EH (cell line): ENCODE results near the gene MMADHC.
"Not testable (repeated sequence)": the region's sequence is repeated elsewhere in the genome, so short reads cannot be mapped to it uniquely, and the experiment has no call there.

Experiments used
- DNase-seq: peaks from one replicate; pipeline ENCODE4 v3.0.0-alpha.2; 2015; ENCODE audit warnings: low read depth

The MMADHC gene

DNA sequence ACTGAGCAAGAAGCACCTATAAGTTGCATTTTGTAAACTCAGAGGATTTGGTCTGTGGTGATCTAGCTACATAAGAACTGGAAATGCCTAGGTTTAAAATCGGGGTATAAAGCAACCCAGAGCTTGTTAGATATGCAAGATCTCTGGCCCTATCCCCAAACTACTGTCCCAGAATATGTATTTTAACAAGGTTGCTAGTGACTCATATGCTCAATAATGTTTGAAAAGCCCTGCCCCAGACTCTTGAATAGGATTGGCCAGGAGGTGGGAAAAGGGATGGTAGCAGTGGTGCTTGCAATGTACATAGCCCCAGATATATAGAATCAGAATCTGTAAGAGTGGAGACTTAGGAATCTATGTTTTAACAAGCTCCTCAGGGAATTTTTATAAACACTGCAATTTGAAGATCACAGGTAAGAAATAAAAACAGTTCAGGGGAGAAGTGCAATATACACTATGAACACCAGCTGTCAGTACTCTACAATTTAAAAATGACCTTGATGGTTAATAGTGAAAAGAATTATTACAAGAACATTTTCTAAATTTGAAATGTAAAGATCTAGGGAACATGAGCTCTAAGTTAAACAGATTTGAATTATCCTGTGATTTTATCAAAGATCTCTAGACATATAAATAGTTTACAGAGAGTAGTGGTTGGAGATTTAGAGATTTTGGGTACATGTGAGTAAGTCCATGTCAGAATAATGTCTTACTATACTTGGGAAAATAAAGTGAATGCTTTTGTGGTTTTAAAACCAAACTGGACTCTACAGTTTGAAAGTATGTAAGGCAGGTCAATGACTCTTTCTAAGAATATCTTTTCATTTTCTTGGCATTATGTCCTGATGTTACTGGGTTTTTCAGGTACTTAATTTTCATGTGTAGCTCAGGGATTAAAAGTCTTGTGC, 7.7 kb upstream of the MMADHC start:
- peak; percentile 65 for DNase-seq

DNA sequence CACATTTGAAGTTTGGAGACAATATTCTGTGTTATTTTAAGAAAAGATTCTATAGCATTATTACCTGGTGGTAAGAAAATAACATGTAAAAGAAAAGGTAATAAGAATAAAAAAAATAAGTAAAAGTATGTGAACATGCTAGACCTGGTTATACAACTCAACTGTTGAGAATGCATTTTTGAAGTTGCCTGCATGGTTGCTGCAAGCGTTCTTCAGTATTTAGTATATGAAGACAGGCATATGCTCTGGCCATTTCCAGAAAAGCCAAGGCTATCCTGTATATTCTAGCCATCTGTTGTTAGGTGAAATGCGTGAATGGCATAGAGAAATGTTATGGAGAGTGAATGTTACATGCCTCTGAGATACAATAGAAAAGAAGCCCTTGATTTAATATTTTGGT, 6.8 kb upstream of the MMADHC start:
- no peak for DNase-seq

DNA sequence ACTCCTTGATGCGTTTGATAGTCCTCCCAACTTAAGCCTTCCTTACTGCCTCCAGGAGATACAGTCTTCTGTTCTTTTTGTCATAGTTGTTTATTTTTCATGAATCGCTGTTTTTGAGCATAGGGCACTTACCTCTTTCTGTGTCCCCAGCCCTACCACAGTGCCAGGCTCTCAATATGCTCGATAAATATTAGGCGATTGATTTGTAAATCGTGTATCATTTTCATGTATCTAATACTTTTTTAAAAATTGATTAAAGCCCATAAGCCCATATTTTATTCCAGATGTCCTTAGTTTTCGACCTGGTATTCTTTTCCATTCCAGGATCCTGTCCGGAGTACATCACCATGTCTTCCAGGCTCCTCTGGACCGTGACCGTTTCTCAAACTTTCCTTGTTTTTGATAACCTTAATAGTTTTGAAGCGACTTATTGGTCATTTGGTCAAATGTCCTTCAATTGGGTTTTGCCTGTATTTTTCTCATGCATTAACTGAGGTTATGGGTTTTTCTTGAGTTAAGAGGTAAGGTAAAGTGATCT, 444 bp upstream of the MMADHC start:
- DNase-seq: no peak

DNA sequence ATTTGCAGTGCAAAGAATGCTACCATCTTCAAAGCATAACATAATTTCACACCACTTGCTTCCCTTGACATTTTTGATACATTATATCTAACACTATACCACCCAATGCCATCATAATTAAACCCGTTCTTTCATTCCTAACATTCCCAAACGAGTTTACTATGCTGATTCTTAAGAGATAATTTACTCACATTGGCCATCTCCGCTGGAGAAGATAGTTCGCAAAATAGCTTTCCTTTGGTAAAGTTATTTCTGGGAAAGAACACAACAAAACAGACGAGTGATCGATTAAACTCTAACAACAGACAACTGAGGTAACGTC, 716 bp downstream of the MMADHC start:
- no peak for DNase-seq

DNA sequence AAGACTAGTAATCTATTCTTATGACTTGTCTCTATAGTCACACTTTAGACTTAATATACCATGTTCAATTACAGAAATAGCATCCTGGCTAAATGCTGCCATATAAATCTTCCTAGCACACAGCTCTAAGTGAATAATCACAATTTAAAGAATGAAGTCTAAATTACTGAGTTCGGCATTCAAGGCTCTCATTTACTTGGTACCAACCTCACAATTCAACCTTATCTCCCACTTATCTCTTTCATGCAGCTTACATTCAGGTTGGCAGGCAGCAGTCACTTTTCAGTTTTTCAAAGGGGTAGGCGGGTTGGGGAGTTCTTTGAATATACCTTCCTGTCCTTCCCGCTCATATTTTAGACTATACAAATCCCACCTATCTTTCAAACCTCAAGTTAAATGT, 1.5 kb downstream of the MMADHC start:
- DNase-seq: no peak

DNA sequence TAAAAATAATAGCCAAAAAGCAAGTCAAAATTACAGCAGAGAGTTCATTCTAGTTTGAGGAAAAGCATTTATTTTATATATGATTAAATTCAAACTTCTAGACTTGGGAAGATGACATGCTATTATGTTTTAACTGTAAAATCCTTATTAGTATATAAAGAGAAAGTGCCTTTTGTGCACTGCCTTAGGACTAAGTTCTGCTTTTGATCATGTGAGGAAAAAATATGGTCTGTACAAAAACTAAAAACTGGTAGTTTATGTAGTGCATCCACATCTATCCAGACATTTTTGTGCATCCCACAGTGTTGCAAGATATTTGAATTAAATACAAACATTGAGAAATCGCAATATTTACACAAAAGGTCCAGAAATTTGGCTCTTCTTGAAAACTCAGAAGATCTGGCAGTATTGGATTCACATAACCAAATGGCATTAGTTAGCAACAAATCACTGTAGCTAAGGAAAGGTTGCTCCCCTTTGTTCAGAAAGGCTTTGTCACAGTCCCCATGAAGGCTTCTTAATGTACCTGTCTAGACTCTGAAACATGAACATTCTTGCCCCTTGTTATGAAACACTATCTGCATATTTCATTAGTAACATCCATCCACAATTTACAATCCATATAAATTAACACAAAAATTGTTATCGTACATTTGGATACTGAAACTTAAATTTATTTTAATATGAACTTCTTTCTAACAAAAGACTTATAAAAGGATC, 2.2 kb downstream of the MMADHC start:
- DNase-seq: no peak

DNA sequence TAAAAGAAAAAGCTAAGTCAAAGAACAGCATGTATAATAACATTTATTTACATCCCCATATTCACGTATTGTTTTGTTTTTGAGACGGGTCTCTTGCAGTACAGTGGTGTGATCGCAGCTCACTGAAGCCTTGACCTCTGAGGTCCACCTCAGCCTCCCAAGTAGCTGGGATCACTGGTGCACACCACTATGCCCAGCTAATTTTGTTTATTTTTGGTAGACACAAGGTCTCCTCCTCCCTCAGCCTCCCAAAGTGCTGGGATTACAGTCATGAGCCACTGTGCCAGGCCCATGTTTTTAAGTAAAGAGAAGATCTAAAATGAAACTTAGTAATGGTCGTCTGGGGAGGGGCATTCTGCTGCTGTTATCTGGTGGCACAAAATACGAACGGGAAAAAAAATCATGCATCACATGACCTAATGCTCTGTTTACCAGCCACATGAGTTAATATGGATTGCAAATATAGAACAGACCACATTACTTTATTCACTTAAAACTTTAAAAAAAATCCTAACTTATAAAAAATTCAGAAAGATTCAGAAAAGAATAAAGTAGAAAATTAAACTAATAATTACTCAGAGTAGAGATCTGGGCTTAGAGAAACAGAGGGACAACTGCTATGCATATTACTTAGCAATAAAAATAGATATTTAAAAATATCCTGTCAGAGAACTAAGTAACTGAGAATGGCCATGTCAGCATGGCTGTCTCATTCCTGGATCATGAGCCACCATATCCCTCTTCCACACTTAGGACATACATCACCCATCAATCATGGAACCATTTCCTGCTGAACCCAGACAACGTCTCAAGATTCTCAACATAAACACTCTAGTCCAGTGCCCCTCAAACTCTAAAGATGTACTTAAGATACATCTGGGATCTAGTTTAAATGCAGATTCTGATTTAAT, 7.3 kb downstream of the MMADHC start:
- DNase-seq: peak; percentile 84

DNA sequence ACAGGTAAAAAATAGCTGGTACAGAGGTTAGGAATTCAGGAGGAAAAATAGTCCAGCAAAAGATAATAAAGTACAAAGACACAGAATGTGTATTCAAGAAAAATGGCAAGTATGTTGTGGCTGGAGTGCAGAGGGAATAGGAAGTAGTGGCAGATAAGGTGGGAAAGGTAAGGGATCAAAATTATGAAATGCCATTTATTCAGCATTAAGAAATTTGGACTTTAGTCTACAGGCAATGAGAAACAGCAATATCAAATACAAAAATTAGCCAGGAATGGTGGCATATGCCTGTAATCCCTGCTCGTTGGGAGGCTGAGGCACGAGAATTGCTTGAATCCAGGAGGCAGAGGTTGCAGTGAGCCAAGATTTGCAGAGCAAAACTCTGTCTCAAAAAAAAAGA, 10.3 kb downstream of the MMADHC start:
- DNase-seq: no peak

DNA sequence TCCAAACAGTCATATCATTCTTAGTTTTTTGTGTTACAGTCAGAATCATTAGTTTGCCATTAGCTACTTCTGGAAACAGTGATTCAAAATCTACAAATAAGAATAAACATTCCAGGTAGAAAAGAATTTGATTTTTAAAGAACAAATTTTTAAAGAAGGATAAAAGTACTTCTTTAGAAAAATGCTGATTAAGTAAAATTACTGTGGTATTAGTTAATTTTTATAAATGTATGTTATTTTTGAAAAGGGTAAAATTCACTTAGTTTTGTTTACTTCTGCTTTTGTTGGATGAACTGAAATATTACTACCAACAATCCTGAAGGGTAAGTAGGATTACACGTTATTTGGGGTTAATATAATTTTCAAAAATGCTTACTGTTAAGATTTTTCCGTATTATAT, 11.8 kb downstream of the MMADHC start:
- DNase-seq: no peak

DNA sequence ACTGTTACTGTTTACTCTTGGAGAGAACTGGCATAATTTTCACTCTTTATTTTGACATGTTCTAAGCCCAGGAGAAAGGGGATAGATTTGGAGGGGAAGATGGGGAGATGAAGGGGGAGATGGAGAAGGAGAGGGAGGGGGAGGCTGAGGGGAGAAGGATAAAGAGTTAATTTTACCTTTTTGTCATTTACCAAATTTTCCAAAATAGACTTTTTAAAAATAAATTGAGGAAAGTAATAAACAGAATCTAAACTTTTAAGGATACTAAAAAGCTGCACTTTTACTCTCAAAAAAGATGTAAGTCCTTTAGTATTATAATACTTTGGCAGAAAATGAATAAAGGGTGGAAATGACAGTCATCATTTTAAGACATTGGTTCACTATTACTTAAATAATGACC, 12.3 kb downstream of the MMADHC start:
- DNase-seq: no peak

DNA sequence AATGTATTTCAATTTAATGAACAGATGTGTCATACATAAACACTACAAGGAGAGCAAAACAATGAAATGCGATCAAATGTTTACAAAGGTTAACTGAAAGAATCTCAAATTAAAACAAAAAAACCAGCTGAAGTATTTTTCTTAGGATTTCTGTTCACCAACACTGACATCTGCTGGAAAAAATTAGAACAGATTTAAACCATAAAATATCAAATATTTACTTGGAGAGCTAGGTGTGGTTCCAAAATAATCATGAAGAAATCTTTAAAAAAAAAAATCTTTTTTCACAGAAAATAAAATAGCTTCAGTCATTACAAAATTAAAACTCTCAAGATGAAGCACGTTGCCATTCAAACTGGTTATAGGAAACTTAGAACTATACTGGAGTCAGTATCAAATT, 13.8 kb downstream of the MMADHC start:
- peak; percentile 34 for DNase-seq

DNA sequence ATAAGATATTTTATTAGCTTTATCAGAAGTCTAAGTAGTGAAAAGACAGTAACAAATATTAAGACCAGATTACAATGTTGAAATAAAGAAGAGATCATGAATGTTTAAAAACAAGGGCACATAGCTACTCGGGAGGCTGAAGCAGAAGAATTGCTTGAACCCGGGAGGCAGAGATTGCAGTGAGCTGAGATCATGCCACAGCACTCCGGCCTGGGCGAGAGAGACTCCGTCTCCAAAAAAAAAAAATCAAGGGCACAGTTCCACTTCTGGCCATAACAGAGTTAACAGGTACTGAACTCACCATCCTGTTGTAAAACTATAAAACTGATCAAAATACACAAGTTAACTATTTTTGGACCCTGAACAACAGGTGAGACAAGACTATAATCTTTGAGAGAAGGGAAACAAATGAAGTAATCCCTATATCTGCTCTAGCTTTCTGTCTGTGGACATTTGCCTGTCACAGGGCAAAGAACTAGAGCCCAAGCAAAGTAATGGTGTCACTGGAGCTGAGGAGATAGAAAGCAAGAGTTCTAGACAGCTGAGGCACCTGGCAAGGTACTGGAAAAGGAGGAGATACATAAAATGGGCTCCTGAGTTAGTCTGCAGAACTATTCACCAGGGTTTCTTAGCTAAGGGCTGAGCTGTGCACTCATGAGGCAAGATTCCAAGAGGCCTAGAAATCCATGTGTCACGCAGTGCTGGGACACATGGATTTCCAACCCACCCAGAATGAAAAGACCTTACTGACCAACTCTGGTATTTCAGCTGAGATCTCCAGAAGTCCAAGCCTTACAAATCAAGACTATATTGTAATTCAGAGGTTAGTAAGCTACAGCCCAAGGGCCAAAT, 15.2 kb downstream of the MMADHC start:
- DNase-seq: no peak

DNA sequence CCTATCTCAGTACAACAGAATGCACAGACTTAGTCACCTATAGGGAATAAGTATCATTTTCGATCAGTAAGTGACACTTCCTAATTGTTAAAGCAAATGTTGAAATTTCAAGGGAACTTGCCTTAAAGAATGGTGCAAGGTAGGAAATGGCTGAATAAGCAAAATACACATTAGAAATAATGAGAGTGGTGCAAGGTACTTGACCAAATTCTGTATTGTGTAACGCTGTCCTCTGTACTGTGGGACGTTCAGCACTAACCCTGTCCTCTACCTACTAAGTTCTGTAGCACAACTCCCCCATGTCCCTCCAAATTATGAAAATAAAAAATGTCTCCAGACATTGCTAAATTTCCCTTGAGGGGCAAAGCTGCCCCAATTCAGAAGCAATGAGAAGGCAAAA, 19.4 kb downstream of the MMADHC start:
- DNase-seq: no peak

DNA sequence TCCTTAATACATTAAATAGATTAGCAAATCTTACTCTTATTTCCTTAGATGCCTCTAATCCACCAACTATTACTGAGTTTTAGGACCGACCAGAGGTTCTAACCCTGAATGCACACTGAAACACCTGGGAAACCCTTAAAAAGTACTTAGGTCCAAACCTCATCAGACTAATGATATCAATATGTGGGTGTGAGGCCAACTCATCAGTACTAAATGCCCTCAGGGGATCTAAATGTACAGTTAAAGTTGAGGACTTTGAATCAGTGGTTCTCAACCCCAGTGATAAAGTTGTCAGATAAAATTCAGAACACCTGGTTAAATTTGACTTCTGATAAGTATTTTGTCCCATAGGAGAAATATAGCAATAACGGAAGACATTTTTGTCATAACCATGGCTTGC, 20.9 kb downstream of the MMADHC start:
- no peak for DNase-seq

DNA sequence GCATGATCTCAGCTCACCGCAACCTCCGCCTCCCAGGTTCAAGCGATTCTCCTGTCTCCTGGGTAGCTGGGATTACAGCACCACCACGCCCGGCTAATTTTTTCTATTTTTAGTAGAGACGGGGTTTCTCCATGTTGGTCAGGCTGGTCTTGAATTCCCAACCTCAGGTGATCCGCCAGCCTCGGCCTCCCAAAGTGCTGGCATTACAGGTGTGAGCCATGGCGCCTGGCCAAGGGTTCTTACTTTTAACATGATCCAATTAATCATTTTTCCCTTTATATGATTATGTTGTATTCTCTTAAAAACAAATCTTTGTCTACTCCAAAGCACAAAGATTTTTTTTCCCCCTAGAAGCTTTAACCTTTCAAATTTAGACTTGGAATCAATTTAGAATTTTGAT, 21.9 kb downstream of the MMADHC start:
- not testable (repeated sequence) for DNase-seq

DNA sequence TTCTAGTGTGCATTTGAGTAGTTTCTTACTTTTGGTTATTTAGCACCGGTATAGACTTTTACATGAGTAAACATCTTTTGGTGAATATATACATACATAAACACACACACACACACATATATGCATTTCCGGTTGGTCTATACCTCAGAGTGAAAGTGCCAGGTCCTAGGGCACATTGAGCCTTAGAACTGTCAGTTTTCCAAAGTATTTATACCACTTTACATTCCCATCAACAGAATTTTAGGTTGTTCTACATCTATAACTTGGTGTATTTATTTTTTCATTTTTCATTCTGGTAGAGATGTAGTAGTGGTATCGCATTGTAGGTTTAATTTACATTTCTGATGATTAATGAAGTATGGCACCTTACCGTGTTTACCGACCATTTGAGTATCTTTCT, 22.6 kb downstream of the MMADHC start:
- DNase-seq: no peak

DNA sequence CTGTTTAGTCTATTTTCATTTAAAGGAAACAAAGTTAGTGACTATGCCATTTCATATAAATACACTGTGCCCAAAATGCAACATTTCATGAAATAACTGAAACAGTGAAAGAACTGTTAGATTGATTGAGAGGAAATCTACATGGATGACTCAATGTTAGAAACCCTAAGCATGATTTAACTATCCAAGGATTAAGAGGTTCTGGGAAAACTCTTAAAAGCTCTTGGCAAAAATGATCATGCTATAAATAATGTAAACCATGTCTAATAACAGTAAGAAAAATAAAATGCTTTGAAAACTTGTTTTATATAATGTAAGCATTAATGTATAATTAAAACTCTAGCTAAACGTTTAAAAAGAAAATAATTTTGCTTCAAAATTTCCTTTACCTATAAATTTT, 23.5 kb downstream of the MMADHC start:
- no peak for DNase-seq

DNA sequence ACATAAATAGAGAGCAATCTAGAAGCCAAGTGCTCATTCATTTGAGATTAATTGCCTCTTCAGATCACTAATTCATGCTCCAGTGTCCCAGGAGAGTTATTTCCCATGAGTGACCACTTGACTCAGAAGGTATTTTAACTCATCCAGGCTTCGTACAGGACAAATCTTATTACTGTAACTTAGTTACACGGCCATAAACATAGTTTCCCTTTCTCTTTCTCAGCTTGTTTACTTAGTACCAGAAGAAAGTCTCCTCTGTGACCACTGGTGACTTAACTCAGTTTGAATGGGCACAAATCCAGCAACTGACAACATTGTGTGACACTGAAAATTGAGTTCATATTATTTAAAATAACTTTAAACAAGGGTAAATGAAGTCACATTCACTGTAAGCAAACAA, 25.3 kb downstream of the MMADHC start:
- peak; percentile 67 for DNase-seq

DNA sequence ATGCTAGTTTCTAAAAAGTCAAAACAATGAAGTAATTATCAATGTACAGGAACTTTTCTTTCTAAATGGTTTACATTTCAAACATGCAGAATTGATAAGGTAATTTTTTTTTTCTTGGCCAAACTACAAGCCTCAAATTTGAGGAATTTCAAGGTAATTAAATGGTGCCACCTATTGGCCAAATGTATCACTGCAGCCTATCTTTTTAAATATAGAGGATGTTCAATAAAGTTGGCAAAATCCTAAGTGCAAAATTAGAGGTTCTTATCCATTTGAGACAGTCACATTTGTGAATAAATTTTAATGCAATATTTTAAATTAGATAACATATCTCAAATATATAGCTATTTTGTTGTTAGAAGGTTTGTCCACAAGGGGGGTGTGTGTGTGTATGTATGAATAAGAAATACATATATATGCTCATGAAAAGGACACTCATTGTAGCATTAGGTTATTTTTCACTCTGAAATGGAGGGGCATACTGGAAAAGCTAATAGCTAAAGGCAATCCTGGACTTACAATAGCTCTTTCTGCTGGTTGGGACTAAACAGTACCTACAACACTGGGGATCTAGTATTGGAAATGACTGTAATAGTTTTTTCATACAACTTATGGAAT, 26.2 kb downstream of the MMADHC start:
- peak; percentile 38 for DNase-seq

DNA sequence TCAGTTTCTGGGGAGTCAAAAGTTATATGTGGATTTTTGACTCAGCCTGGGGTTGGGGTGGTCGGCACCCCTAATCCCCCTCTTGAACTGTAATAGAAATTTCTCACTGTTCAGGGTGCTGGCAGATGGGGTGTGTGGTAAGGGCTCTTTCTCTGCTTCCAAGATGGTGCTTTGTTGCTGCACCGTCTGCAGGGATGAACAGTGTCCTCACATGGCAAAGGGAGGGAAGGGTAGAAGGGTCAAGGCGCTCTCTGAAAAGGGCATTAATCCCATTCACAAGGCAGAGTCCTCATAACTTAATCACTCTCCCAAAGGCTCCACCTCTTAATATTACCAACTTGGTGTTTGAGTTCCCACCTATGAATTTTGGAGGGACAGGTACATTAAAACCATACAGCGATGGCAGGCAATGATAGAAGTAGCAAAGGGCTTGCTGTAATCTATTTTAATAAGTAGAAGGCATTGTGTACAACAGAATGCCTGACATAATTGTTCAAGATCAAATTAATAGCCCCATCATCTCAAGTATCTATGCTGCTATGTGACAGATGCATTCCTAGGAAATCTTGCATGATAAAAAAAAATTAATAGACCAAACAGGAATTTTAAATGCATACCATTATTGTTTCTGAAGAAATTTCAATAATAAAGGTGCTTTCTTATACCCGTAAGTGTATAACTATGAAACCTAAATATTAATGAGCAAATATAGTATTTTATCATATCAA, 28.1 kb downstream of the MMADHC start:
- DNase-seq: no peak
